Measurements from ENCODE around the gene SLC9A9.

DNA sequence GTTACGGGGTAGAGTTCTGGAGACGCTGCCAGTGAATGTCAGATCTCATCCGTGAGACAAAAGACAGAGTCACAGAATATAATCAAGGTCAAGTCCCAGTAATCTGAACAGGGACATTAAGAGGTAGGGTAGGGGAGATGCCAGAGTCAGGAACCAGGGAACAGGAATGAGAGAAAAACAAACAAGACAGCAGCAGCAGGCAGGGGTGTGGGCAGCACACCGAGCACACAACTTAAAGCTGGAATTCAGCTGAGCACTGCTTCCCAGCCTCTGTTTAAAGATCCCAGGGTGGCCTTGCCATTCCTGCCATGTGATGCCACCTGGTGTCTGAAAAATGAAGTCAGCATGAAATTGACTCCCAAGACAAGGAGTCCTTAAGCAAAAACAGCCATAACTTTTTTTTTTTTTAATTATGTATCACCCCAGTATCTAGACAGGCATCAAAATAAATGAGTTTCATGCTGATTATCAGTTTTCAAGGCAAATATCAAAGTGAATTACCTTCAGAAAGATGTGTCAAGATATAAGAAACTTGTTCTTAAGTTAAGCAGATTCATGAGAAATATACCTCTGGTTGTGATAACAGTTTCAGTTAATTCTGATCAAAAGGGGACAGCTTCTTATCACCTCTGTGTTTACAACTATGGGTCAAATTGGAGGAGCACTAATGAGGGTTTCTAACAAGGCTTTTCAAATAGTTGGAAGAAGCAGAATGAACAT lies 203.7 kb downstream of the SLC9A9 start:
- no peak for TF ChIP-seq EZH2 (IDR thresholded peaks at IDR 0.05; ENCODE audit: low read length, missing control alignments)
- TF ChIP-seq, protein P1, sequence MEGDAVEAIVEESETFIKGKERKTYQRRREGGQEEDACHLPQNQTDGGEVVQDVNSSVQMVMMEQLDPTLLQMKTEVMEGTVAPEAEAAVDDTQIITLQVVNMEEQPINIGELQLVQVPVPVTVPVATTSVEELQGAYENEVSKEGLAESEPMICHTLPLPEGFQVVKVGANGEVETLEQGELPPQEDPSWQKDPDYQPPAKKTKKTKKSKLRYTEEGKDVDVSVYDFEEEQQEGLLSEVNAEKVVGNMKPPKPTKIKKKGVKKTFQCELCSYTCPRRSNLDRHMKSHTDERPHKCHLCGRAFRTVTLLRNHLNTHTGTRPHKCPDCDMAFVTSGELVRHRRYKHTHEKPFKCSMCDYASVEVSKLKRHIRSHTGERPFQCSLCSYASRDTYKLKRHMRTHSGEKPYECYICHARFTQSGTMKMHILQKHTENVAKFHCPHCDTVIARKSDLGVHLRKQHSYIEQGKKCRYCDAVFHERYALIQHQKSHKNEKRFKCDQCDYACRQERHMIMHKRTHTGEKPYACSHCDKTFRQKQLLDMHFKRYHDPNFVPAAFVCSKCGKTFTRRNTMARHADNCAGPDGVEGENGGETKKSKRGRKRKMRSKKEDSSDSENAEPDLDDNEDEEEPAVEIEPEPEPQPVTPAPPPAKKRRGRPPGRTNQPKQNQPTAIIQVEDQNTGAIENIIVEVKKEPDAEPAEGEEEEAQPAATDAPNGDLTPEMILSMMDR (conservative IDR thresholded peaks at IDR 0.05 in 1 of 2, IDR thresholded peaks at IDR 0.05 in 1 of 2; ENCODE audit: low read depth in 1 of 2, low read length in 2 of 2), result peak; percentile 48 to 64

Measured in fibroblast of lung (primary cell).